HepG2 (cell line): Measurements from ENCODE around the gene BPIFA1. TPM values are rescaled to one million over a fixed set of nuclear protein-coding genes. Genes with fewer than 3 reads are reported as not detected.
A peak's percentile ranks its signal among the peaks of the same experiment; 100 is the strongest.

Experiments used
- CBX1 ChIP-seq: IDR thresholded peaks from one replicate; pipeline ENCODE4 v1.6.1; 2016; ENCODE audit warnings: antibody characterized with exemption, low read depth
- DRAP1 ChIP-seq: IDR thresholded peaks from 2 replicates; pipeline ENCODE4 v1.6.1; 2016; ENCODE audit warnings: missing genetic modification reagents, missing compliant biosample characterization
- EHMT2 ChIP-seq: fragments of 200-600 bp; sonication (generic); IDR thresholded peaks from 2 replicates; pipeline ENCODE4 v1.7.0; 2017; ENCODE audit warnings: antibody characterized with exemption, low read depth, low read length, borderline replicate concordance
- FOXO4 ChIP-seq: sonication (generic); formaldehyde crosslinking; conservative IDR thresholded peaks from 2 replicates; pipeline ENCODE4 v1.8.1; 2023; ENCODE audit warnings: missing genetic modification reagents
- HCFC1 ChIP-seq: fragments of 150-350 bp; IDR thresholded peaks from 2 replicates; pipeline ENCODE4 v1.6.1; 2014; ENCODE audit warnings: low read depth, low read length
- MXD3 ChIP-seq: IDR thresholded peaks from 2 replicates; pipeline ENCODE4 v1.6.1; 2016; ENCODE audit warnings: mild to moderate bottlenecking, missing biosample characterization, missing genetic modification reagents
- MZF1 ChIP-seq: sonication (generic); formaldehyde crosslinking; IDR thresholded peaks from 2 replicates; pipeline ENCODE4 v1.8.1; 2023; ENCODE audit warnings: mild to moderate bottlenecking, missing genetic modification reagents, borderline replicate concordance
- NFIC ChIP-seq: IDR thresholded peaks from 2 replicates; pipeline ENCODE4 v1.6.1; 2012; ENCODE audit warnings: mild to moderate bottlenecking, low read length, inconsistent platforms
- NR2F6 ChIP-seq, 2 experiments: IDR thresholded peaks; 2 replicates each; pipeline ENCODE4 v1.6.1; 2016; ENCODE audit warnings: antibody characterized with exemption in 1 of 2, mild to moderate bottlenecking in 1 of 2
- PHF20 ChIP-seq: sonication (generic); formaldehyde crosslinking; IDR thresholded peaks from 2 replicates; pipeline ENCODE4 v1.5.0; 2020; ENCODE audit warnings: mild to moderate bottlenecking, missing genetic modification reagents
- RBM39 ChIP-seq: fragments of 200-400 bp; formaldehyde crosslinking; IDR thresholded peaks from one replicate; pipeline ENCODE4 v1.6.1; 2018; ENCODE audit warnings: antibody characterized with exemption, mild to moderate bottlenecking, low read depth, low read length; ENCODE audit not compliant: poor library complexity, severe bottlenecking
- SOX13 ChIP-seq, 3 experiments: fragments of 450-650 bp in 1 of 3; sonication (generic) in 1 of 3; formaldehyde crosslinking in 1 of 3; IDR thresholded peaks in 2 of 3; conservative IDR thresholded peaks in 1 of 3; 2 replicates each; pipeline versions ENCODE4 v1.5.0 to v1.6.1; 2016 to 2020; ENCODE audit warnings: antibody characterized with exemption in 1 of 3, mild to moderate bottlenecking in 1 of 3, missing compliant biosample characterization in 1 of 3, missing genetic modification reagents in 1 of 3, moderate library complexity in 1 of 3
- TFDP1 ChIP-seq: IDR thresholded peaks from 2 replicates; pipeline ENCODE4 v1.6.1; 2016; ENCODE audit warnings: missing compliant biosample characterization, missing genetic modification reagents, borderline replicate concordance
- ZBTB34 ChIP-seq: sonication (generic); formaldehyde crosslinking; IDR thresholded peaks from 2 replicates; pipeline ENCODE4 v1.8.0; 2022; ENCODE audit warnings: mild to moderate bottlenecking, missing genetic modification reagents
- ZIK1 ChIP-seq: sonication (generic); formaldehyde crosslinking; IDR thresholded peaks from 2 replicates; pipeline ENCODE4 v1.5.0; 2020; ENCODE audit warnings: mild to moderate bottlenecking, low read depth, missing genetic modification reagents, borderline replicate concordance
- ZNF543 ChIP-seq: sonication (generic); formaldehyde crosslinking; IDR thresholded peaks from 2 replicates; pipeline ENCODE4 v1.4.0; 2020; ENCODE audit warnings: mild to moderate bottlenecking, missing genetic modification reagents
- ZNF580 ChIP-seq: IDR thresholded peaks from 2 replicates; pipeline ENCODE4 v1.6.1; 2016; ENCODE audit warnings: low read depth, borderline replicate concordance
- ZNF616 ChIP-seq: sonication (generic); formaldehyde crosslinking; IDR thresholded peaks from 2 replicates; pipeline ENCODE4 v1.5.0; 2020; ENCODE audit warnings: low read depth, mild to moderate bottlenecking, missing genetic modification reagents
- ZNF713 ChIP-seq: sonication (generic); formaldehyde crosslinking; IDR thresholded peaks from 2 replicates; pipeline ENCODE4 v1.4.0; 2020; ENCODE audit warnings: mild to moderate bottlenecking, missing genetic modification reagents
- ZNF776 ChIP-seq: sonication (generic); formaldehyde crosslinking; IDR thresholded peaks from 2 replicates; pipeline ENCODE4 v1.4.0; 2020; ENCODE audit warnings: mild to moderate bottlenecking, missing genetic modification reagents
- ZNF891 ChIP-seq: sonication (generic); formaldehyde crosslinking; IDR thresholded peaks from 2 replicates; pipeline ENCODE4 v1.5.0; 2020; ENCODE audit warnings: mild to moderate bottlenecking, missing genetic modification reagents
- polyA plus RNA-seq, 8 experiments: library from polyadenylated mRNA; depleted of rRNA in 3 of 8; stranded (reverse) in 7 of 8; unstranded in 1 of 8; fragments of >200 nt; fragmentation: Illumina TruSeq in 4 of 8; extraction: Trizol in 4 of 8; gene quantifications; 2 replicates each; pipeline versions ENCODE4 v1.2.1 to v1.2.3, GENCODE V29; 2011 to 2016; ENCODE audit warnings: low read depth in 4 of 8, missing spikeins in 1 of 8, mixed read lengths in 1 of 8; ENCODE audit not compliant: insufficient read depth in 1 of 8
- total RNA-seq, 5 experiments: library from RNA; depleted of rRNA; stranded (reverse); fragments of >200 nt; fragmentation: Illumina TruSeq; extraction: Trizol; gene quantifications; 2 replicates each; pipeline ENCODE4 v1.2.3, GENCODE V29; 2016; ENCODE audit warnings: low read depth in 1 of 5

The BPIFA1 gene
- total and polyA plus RNA-seq, 2 of the 13 experiments (the other 11 are each of a cell fraction or from before 2014, with no cell fraction given), result not detected

GRCh38 chr20:33277471-33278441, 42.0 kb downstream of the BPIFA1 start (continued):
- TF ChIP-seq HCFC1 (no peak), PHF20 (CRISPR knock-in tag) (no peak), DRAP1 (CRISPR knock-in tag) (peak; percentile 78), SOX13 (IDR thresholded peaks at IDR 0.05) (peak; percentile 38; the same call in 1 of the 2 replicates), SOX13 (CRISPR knock-in tag; conservative IDR thresholded peaks at IDR 0.05 in 1 of 2, IDR thresholded peaks at IDR 0.05 in 1 of 2) (peak in 1 of 2 experiments; percentile 45; a peak in 2 of 4 replicates), ZNF713 (CRISPR knock-in tag) (peak; percentile 81; the same call in 1 of the 2 replicates), FOXO4 (0 out of 2 replicates have a peak, but pooled peaks have one; percentile 68), CBX1 (no peak), ZNF776 (CRISPR knock-in tag) (no peak; the same call in 1 of the 2 replicates), MXD3 (CRISPR knock-in tag) (peak; percentile 96), NFIC (no peak), ZNF891 (CRISPR knock-in tag) (peak; percentile 87), ZNF543 (peak; percentile 52; the same call in 1 of the 2 replicates), NR2F6 (IDR thresholded peaks at IDR 0.05) (peak; percentile 78), NR2F6 (CRISPR knock-in tag; IDR thresholded peaks at IDR 0.05) (peak; percentile 72; the same call in 1 of the 2 replicates), MZF1 (no peak), RBM39 (no peak), EHMT2 (peak; percentile 70; the same call in 1 of the 2 replicates), ZBTB34 (CRISPR knock-in tag) (no peak), ZNF616 (CRISPR knock-in tag) (no peak), ZNF580 (CRISPR knock-in tag) (peak; percentile 85; the same call in 1 of the 2 replicates), ZIK1 (CRISPR knock-in tag) (no peak), TFDP1 (CRISPR knock-in tag) (peak; percentile 82; the same call in 1 of the 2 replicates)
